Measurements from ENCODE around the gene NUDCD3.

- TF ChIP-seq POLR2A (IDR thresholded peaks at IDR 0.05), result no peak
- TF ChIP-seq CTCF (IDR thresholded peaks at IDR 0.05), result no peak
- no peak for TF ChIP-seq POLR2AphosphoS5 (IDR thresholded peaks at IDR 0.05)
Observed at GRCh38 chr7:44378744-44379143, 111.7 kb downstream of the NUDCD3 start.
